ENCODE data around the gene IRF2BP2.

- peak; percentile 68 to 98 for TF ChIP-seq POLR2A (IDR thresholded peaks at IDR 0.05)
- TF ChIP-seq CTCF (IDR thresholded peaks at IDR 0.05): peak in 1 of 6 experiments; percentile 3
Measured at GRCh38 chr1:234610061-234610665, at the start of gene IRF2BP2.

All from thyroid gland (tissue), 4 donors.